GM12892 (cell line): ENCODE data around the gene MRPL17.

Experiments used
- POLR2A ChIP-seq: IDR thresholded peaks from 2 replicates; pipeline ENCODE4 v1.6.1; 2011; ENCODE audit warnings: low read depth, low read length, control low read depth
- TAF1 ChIP-seq: IDR thresholded peaks from 2 replicates; pipeline ENCODE4 v1.6.1; 2011; ENCODE audit warnings: low read depth, mild to moderate bottlenecking, control low read depth, low read length, borderline replicate concordance

- TF ChIP-seq POLR2A (no peak), TAF1 (no peak)
Measured at GRCh38 chr11:6635082-6635932, 47.8 kb downstream of the MRPL17 start.
